Endothelial cell of hepatic sinusoid (primary cell): ENCODE results near the gene HTR4.

Experiments used
- in situ Hi-C: cut with HindIII; loops from 2 replicates; pipeline ENCODE4 v1.10.0; 2017; ENCODE audit warnings: low sequenced_read_pairs

Gene HTR4

GRCh38 chr5:148619484-148619883, 34.8 kb downstream of the HTR4 start:
- in situ Hi-C loops: no loop called here

GRCh38 chr5:148615644-148616275, 38.6 kb downstream of the HTR4 start:
- in situ Hi-C loops: no loop called here

GRCh38 chr5:148607406-148607805, 46.9 kb downstream of the HTR4 start:
- in situ Hi-C loops: no loop called here

- in situ Hi-C loops: no loop called here
Observed at GRCh38 chr5:148606296-148606695, 48.0 kb downstream of the HTR4 start.

GRCh38 chr5:148599187-148599586, 55.1 kb downstream of the HTR4 start:
- in situ Hi-C loops: no loop called here

- in situ Hi-C loops: no loop called here
Observed at GRCh38 chr5:148595697-148596096, 58.6 kb downstream of the HTR4 start.

- in situ Hi-C loops: no loop called here
Observed at GRCh38 chr5:148586796-148587195, 67.5 kb downstream of the HTR4 start.

- in situ Hi-C loops: no loop called here
Observed at GRCh38 chr5:148585988-148586387, 68.3 kb downstream of the HTR4 start.

- in situ Hi-C loops: no loop called here
Observed at GRCh38 chr5:148584103-148584502, 70.2 kb downstream of the HTR4 start.

GRCh38 chr5:148583421-148583965, 70.8 kb downstream of the HTR4 start:
- in situ Hi-C loops: no loop called here

- in situ Hi-C loops: no loop called here
Observed at GRCh38 chr5:148574167-148574566, 80.2 kb downstream of the HTR4 start.

- in situ Hi-C loops: no loop called here
Observed at GRCh38 chr5:148573374-148573773, 81.0 kb downstream of the HTR4 start.

GRCh38 chr5:148569948-148570347, 84.4 kb downstream of the HTR4 start:
- in situ Hi-C loops: no loop called here

- in situ Hi-C loops: no loop called here
Observed at GRCh38 chr5:148565148-148565547, 89.2 kb downstream of the HTR4 start.

- in situ Hi-C loops: no loop called here
Observed at GRCh38 chr5:148563021-148563420, 91.3 kb downstream of the HTR4 start.

GRCh38 chr5:148561801-148562311, 92.5 kb downstream of the HTR4 start:
- in situ Hi-C loops: no loop called here

- in situ Hi-C loops: loop anchor here (5.0 kb wide), 1 partner anchor 68 kb away; no protein-coding TSS in a partner anchor
Observed at GRCh38 chr5:148559461-148559860, 94.9 kb downstream of the HTR4 start.

GRCh38 chr5:148558892-148559291, 95.4 kb downstream of the HTR4 start:
- in situ Hi-C loops: loop anchor here (5.0 kb wide), 1 partner anchor 68 kb away; no protein-coding TSS in a partner anchor

GRCh38 chr5:148556835-148557234, 97.5 kb downstream of the HTR4 start:
- in situ Hi-C loops: loop anchor here (5.0 kb wide), 1 partner anchor 70 kb away; no protein-coding TSS in a partner anchor

GRCh38 chr5:148554621-148555020, 99.7 kb downstream of the HTR4 start:
- in situ Hi-C loops: loop anchor here (5.0 kb wide), 1 partner anchor 73 kb away; no protein-coding TSS in a partner anchor

GRCh38 chr5:148543727-148544126, 110.6 kb downstream of the HTR4 start:
- in situ Hi-C loops: no loop called here

- in situ Hi-C loops: no loop called here
Observed at GRCh38 chr5:148542812-148543211, 111.5 kb downstream of the HTR4 start.
